ENCODE results near the gene JPT1. TPM values are rescaled to one million over a fixed set of nuclear protein-coding genes. Genes with fewer than 3 reads are reported as not detected.
"Not testable (repeated sequence)": the region's sequence is repeated elsewhere in the genome, so short reads cannot be mapped to it uniquely, and the experiment has no call there.

The JPT1 gene
- total RNA-seq, 1 experiment from 2014 or later: 360 TPM

- peak; percentile 43 for DNase-seq (ENCODE audit: low read depth)
Observed at GRCh38 chr17:75158480-75158879, 4.2 kb upstream of the JPT1 start.

DNA sequence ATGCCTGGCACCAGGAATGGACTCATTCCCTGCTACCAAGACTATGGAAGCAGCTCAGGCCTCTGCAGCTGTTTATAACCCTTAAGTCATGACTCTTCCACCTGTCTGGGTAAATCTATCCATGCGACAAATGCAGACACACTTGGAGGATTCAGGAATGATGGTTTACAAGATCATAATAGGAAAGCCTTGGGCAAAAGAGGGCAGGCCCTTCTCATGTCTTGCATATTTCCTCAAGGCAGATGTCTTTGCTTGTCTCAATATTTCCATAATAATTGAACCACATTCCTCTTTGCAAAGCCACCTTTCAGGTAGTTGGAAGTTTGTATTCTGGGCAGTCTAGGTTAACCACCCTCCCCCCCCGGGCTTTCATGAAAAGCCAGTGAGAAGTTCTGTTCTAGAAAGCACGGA, 884 bp upstream of the JPT1 start:
- DNase-seq (ENCODE audit: low read depth): peak; percentile 44

DNA sequence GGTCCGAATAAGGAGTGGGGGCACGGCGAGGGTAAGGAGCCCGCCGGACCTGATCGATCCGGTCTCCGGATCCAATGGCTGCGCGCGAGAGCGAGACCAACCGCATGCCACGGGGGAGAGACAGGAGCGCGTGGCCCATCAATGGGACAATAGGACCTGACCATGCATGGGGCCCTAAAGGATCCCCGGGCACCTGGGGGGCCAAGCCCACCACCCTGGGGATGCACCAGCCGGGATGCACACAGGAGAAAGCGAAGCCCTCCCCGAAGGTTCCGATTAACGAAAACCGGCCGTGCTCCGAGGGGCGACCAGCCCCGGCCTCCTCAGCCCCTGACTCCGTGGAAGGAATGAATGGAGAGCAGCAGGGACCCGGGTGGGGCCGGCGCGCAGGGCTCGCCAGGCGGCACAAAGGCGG, 525 bp downstream of the JPT1 start:
- no peak for DNase-seq (ENCODE audit: low read depth)

DNA sequence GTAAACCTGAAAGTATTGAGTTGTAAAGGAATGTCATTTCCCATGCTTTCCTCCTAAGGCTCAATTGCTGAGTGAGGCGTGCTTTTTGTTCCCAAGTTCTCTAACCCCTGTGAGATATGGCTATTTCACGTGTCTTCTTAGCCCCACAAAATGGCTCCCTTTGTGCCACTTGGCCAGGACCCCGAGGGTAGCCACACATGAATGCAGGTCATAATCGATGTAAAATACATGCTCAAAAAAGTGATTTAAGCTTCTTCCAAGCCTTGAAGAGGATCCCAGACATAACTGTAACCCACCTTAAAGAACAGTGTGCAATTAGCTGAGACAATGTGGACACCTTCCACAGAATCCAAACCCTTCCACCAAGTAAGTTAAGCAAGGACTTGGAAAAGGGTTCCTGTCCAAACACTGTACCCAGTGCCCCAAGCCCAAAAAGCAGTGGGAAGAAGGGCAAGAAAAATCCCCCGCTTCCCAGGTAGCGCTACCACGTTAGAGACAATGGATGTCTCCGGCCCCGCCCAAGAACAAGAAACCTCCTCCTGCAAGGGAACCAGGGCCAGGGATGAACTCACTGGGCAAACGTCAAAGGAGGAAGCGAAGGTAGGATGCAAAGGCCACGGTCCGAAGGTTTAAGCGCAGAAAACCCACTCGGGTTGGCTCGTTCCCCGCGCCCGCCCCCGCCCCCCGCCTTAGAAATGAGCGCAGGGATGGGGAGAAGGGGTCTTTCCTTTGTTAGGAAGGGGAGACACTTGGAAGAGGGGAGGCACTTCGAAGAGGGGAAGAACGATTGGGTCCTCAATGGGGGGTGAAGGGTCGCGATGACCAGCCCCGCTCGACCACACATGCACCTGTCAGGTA, 1.2 kb downstream of the JPT1 start:
- DNase-seq (ENCODE audit: low read depth): peak; percentile 59

- no peak for DNase-seq (ENCODE audit: low read depth)
Observed at GRCh38 chr17:75152523-75152921, 1.8 kb downstream of the JPT1 start.

DNA sequence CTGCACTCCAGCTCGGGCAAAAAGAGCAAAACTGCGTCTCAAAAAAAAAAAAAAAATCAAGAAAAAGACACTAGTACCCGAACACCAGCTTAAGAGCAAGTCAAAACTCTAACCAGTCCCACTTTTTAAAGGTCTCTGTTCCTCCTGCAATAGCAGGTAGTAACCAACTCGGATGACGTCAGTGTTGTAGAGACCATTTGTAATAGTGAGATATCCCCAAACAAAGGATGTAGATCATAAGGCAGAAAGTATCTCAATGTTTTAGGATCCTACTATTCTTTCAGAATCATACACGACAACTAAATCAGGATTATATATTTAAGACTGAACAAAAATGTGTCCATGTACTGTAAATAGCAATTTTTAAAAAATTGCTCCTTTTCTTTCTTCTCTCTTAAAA, 2.4 kb downstream of the JPT1 start:
- no peak for DNase-seq (ENCODE audit: low read depth)

DNA sequence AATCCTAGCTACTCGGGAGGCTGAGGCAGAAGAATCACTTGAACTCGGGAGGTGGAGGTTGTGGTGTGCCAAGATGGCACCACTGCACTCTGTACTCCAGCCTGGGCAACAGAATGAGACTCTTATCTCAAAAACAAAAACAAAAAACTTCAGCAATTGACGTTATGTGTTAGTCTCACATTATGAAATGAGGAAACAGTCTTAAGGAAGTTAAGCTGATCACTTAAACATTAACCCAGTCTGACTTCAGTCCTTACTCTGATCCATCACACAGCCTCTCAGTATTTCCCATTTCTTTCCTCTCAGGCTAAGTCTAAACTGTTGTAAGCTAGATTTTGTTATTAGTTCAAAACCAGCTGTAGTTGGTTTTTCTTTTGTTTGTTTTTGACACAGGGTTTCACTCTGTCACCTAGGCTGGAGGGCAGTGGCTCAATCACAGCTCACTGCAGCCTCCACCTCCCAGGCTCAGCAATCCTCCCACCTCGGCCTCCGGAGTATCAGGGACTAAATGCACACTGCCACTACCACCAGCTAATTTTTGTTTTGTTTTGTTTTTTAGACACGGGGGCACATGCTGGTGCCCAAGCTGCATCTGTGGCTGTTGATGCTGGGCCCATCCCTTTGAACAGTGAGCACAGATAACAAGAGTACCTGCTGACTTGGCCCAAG, 6.3 kb downstream of the JPT1 start:
- no peak for DNase-seq (ENCODE audit: low read depth)

DNA sequence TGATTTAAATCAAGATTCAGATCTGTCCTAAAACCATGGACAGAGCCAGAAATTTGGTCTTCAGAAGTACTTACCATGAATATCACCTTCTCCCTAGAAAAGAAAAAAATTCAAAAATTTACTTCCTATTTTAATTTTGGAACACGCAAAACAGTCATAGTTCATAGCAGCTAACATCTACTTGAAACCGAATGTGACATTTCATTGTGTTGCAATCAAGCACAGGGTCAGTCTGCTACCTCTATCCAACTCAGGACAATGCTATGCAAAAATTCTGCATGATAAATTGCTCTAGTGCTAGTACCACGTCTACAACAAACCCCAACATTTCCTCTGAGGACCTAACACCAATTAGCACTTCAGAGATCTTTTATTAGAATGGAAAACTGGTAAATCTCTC, 7.7 kb downstream of the JPT1 start:
- no peak for DNase-seq (ENCODE audit: low read depth)

DNA sequence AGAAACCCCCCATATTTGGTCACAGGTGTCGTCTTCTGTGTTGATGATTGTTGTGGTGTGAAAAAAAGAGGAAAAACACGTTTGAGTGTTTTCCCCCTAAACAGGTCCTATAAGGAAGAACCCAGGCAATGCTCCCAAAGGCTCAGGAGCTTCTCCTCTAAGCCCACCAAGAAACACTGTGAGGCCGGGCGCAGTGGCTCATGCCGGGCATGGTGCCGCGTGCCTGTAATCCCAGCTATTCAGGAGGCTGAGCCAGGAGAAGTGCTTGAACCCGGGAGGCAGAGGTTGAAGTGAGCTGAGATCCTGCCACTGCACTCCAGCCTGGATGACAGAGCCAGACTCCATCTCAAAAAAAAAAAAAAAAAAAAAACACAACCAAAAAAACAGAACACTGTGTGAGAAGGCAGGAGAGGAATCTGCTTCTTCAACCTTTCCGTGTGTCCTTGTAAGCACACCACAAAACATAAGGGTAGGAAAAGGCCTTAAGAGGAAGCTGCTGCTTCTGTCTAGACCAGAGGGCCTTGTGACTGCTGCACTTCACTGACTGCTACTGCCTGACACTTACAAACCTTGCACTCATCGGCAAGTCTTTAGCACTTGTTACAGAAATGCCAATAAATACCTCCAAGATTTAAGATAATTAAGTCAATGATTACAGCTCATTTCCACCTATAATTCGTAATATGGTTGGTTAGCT, 9.3 kb downstream of the JPT1 start:
- no peak for DNase-seq (ENCODE audit: low read depth)

- no peak for DNase-seq (ENCODE audit: low read depth)
Observed at GRCh38 chr17:75142236-75142971, 11.9 kb downstream of the JPT1 start.

DNA sequence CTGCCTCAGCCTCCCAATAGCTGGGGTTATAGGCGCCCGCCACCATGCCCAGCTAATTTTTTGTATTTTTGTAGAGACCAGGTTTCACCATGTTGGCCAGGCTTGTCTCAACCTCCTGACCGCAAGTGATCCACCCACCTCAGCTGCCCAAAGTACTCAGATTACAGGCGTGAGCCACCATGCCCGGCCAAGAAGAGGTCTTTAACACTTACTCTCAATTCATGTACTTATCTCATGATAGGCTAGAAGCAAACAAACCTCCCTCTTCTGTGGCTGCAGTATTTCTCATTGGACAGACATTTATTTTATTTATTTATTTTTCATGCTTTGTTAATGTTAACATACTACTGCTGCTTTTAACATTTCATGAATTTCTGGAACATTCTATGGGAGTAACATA, 15.8 kb downstream of the JPT1 start:
- DNase-seq (ENCODE audit: low read depth): no peak

DNA sequence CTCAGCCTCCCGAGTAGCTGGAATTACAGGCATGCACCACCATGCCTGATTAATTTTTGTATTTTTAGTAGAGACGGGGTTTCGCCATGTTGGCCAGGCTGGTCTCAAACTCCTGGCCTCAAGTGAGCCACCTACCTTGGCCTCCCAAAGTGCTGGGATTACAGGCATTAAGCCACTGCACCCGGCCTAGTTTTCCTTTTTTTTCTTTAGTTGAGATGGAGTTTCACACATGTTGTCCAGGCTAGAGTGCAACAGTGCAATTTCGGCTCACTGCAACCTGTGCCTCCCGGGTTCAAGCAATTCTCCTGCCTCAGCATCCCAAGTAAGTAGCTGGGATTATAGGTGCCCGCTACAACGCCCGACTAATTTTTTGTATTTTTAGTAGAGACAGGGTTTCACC, 16.6 kb downstream of the JPT1 start:
- DNase-seq (ENCODE audit: low read depth): not testable (repeated sequence)

- DNase-seq (ENCODE audit: low read depth): no peak
Observed at GRCh38 chr17:75135946-75136345, 18.4 kb downstream of the JPT1 start.

DNA sequence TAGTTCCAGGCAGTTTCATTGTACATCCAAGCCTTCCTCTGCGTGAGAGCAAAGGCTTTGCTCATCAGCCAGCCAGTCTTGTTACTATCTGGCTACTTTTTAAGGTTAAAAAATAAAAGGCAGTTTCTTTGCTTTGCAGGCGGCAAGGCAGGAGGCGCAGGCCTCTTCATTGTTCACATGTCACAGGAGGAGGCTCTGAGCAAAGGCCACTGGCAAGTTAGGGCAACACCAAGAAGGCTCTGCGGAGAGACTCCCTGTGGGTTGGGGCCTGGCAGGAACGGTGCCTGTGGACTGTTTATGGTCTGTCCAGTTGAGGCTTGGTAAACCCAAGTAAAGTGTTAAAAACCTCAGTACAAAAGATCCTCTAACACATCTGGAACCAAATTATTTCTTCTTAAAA, 18.9 kb downstream of the JPT1 start:
- DNase-seq (ENCODE audit: low read depth): no peak

DNA sequence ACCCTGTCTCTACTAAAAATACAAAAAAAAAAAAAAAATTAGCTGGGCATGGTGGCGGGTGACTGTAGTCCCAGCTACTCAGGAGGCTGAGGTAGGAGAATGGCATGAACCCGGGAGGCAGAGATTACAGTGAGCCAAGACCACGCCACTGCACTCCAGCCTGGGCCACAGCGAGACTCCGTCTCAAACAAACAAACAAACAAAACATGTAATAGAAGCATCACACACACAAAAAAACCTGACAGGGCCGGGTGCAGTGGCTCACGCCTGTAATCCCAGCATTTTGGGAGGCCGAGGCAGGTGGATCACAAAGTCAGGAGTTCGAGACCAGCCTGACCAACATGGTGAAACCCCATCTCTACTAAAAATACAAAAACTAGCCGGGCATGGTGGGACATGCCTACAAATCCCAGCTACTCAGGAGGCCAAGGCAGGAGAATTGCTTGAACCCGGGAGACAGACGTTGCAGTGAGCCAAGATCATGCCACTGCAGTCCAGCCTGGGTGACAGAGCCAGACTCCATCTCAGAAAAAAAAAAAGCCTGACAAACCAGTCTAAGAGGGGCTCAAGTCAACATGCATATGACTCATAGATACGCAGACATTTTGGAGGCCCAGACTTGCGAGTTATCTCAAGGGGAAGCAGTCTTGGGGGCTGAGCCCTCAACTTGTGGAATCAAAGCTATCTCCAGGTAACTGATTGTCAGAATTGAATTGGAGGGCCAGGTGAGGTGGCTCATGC, 20.5 kb downstream of the JPT1 start:
- DNase-seq (ENCODE audit: low read depth): not testable (repeated sequence)

- no peak for DNase-seq (ENCODE audit: low read depth)
Observed at GRCh38 chr17:75133001-75133400, 21.3 kb downstream of the JPT1 start.

DNA sequence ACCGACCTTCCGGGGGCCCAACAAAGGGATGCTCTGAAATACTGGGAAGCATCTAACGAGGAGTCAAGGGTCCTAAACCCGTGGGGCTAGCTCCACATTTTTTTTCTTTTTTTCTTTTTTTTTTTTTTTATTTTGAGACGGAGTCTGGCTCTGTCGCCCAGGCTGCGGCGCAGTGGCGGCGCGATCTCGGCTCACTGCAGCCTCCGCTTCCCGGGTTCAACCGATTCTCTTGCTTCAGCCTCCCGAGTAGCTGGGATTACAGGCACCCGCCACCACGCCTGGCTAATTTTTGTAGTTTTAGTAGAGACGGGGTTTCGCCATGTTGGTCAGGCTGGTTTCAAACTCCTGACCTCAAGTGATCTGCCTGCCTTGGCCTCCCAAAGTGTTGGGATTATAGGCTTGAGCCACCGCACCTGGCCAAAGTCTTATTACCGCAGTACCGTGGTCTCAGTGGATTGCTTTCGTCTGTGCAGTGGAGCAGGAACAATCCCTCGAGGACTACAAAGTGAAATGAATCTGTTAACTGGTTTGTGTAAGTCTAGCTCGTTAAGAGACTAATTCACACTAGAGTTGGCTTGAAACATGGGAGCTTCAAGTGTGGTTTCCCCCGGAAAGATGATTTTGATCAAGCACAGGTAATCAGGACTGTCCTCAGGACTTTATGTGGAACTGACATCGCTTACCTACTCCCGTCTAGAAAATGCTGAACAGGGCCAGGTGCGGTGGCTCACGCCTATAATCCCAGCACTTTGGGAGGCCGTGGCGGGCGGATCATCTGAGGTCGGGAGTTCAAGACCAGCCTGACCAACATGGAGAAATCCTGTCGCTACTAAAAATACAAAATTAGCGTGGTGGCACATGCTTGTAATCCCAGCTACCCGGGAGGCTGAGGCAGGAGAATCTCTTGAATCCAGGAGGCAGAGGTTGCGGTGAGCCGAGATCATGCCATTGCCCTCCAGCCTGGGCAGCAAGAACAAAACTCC, 22.0 kb downstream of the JPT1 start:
- not testable (repeated sequence) for DNase-seq (ENCODE audit: low read depth)

- peak; percentile 74 for DNase-seq (ENCODE audit: low read depth)
Observed at GRCh38 chr17:75131278-75132017, 22.9 kb downstream of the JPT1 start, which contains the start of gene NT5C. NT5C (minus strand) TSS chr17:75131742; CDS start chr17:75131707, 35 bp downstream.

- no peak for DNase-seq (ENCODE audit: low read depth)
Observed at GRCh38 chr17:75130632-75131277, 23.6 kb downstream of the JPT1 start.
